ACHN (cell line): ENCODE results near the gene MRPL22.
"Not testable (repeated sequence)": the region's sequence is repeated elsewhere in the genome, so short reads cannot be mapped to it uniquely, and the experiment has no call there.

Source experiments
- DNase-seq: peaks from one replicate; pipeline ENCODE4 v3.0.0-alpha.2; 2015
- in situ Hi-C: cut with HindIII; loops from 2 replicates; pipeline ENCODE4 v1.10.0; 2017; ENCODE audit warnings: low sequenced_read_pairs, low pct_ligation_motif_present, low pct_unique_long_range_greater_than_20kb

Gene MRPL22

GRCh38 chr5:154937718-154938466 is 3.0 kb upstream of the MRPL22 start, which contains the start of gene GEMIN5:
Gene GEMIN5 (minus strand): TSS chr5:154938211. CDS start chr5:154938133, 78 bp downstream.
- peak; percentile 87 for DNase-seq
- in situ Hi-C loops: no loop called here

GRCh38 chr5:154939387-154939786 is 1.5 kb upstream of the MRPL22 start:
- in situ Hi-C loops, DNase-seq: not testable (repeated sequence)

- in situ Hi-C loops: no loop called here
Measured at GRCh38 chr5:154940375-154940771, 500 bp upstream of the MRPL22 start.

GRCh38 chr5:154943527-154943926 is 2.7 kb downstream of the MRPL22 start:
- in situ Hi-C loops: no loop called here
- DNase-seq: no peak

More at GRCh38 chr5:154940375-154940771, 500 bp upstream of the MRPL22 start:
- DNase-seq: no peak

- DNase-seq: no peak
- in situ Hi-C loops: no loop called here
Measured at GRCh38 chr5:154944716-154945115, 3.8 kb downstream of the MRPL22 start.

- DNase-seq: peak; percentile 19
- in situ Hi-C loops: no loop called here
Measured at GRCh38 chr5:154945695-154946301, 4.9 kb downstream of the MRPL22 start.

- DNase-seq: no peak
- in situ Hi-C loops: no loop called here
Measured at GRCh38 chr5:154947778-154948177, 6.9 kb downstream of the MRPL22 start.

- no peak for DNase-seq
- in situ Hi-C loops: no loop called here
Measured at GRCh38 chr5:154948313-154948712, 7.4 kb downstream of the MRPL22 start.

- in situ Hi-C loops: no loop called here
- DNase-seq: no peak
Measured at GRCh38 chr5:154949781-154950180, 8.9 kb downstream of the MRPL22 start.

- no peak for DNase-seq
- in situ Hi-C loops: no loop called here
Measured at GRCh38 chr5:154956712-154957111, 15.8 kb downstream of the MRPL22 start.

GRCh38 chr5:154962494-154962893 is 21.6 kb downstream of the MRPL22 start:
- DNase-seq: peak; percentile 37
- in situ Hi-C loops: no loop called here

- in situ Hi-C loops: no loop called here
- no peak for DNase-seq
Measured at GRCh38 chr5:154966081-154966841, 25.4 kb downstream of the MRPL22 start.

- DNase-seq: no peak
- in situ Hi-C loops: no loop called here
Measured at GRCh38 chr5:154966874-154967273, 26.0 kb downstream of the MRPL22 start.

GRCh38 chr5:154967421-154968024 is 26.6 kb downstream of the MRPL22 start:
- in situ Hi-C loops: no loop called here
- peak; percentile 8 for DNase-seq

- DNase-seq: no peak
- in situ Hi-C loops: no loop called here
Measured at GRCh38 chr5:154968953-154969352, 28.1 kb downstream of the MRPL22 start.

GRCh38 chr5:154970759-154971158 is 29.9 kb downstream of the MRPL22 start:
- in situ Hi-C loops: no loop called here
- DNase-seq: no peak

- in situ Hi-C loops: no loop called here
- no peak for DNase-seq
Measured at GRCh38 chr5:154971501-154971900, 30.6 kb downstream of the MRPL22 start.

- in situ Hi-C loops: no loop called here
- peak; percentile 44 for DNase-seq
Measured at GRCh38 chr5:154972476-154973080, 31.7 kb downstream of the MRPL22 start.

- in situ Hi-C loops, DNase-seq: not testable (repeated sequence)
Measured at GRCh38 chr5:154976082-154976481, 35.2 kb downstream of the MRPL22 start.
